Neuron (in vitro differentiated cells): ENCODE data around the gene DACT3.
A peak's percentile ranks its signal among the peaks of the same experiment; 100 is the strongest.

Experiments used
- H2AFZ ChIP-seq: one replicate; pipeline ENCODE4 v1.6.1; 2013; ENCODE audit warnings: low read depth, mild to moderate bottlenecking, inconsistent platforms, low read length, moderate library complexity
- H3K27me3 ChIP-seq: one replicate; pipeline ENCODE4 v1.6.1; 2013; ENCODE audit warnings: low read length; ENCODE audit not compliant: insufficient read depth
- H3K36me3 ChIP-seq: one replicate; pipeline ENCODE4 v1.6.1; 2013; ENCODE audit warnings: low read length; ENCODE audit not compliant: insufficient read depth
- H3K4me1 ChIP-seq: one replicate; pipeline ENCODE4 v1.6.1; 2013; ENCODE audit warnings: low read length; ENCODE audit not compliant: insufficient read depth
- H3K4me3 ChIP-seq: 2 replicates; pipeline ENCODE4 v1.5.1; 2013; ENCODE audit warnings: mild to moderate bottlenecking, low read length, moderate library complexity
- H3K9me3 ChIP-seq: one replicate; pipeline ENCODE4 v1.6.1; 2013; ENCODE audit warnings: low read length

DACT3 gene

DNA sequence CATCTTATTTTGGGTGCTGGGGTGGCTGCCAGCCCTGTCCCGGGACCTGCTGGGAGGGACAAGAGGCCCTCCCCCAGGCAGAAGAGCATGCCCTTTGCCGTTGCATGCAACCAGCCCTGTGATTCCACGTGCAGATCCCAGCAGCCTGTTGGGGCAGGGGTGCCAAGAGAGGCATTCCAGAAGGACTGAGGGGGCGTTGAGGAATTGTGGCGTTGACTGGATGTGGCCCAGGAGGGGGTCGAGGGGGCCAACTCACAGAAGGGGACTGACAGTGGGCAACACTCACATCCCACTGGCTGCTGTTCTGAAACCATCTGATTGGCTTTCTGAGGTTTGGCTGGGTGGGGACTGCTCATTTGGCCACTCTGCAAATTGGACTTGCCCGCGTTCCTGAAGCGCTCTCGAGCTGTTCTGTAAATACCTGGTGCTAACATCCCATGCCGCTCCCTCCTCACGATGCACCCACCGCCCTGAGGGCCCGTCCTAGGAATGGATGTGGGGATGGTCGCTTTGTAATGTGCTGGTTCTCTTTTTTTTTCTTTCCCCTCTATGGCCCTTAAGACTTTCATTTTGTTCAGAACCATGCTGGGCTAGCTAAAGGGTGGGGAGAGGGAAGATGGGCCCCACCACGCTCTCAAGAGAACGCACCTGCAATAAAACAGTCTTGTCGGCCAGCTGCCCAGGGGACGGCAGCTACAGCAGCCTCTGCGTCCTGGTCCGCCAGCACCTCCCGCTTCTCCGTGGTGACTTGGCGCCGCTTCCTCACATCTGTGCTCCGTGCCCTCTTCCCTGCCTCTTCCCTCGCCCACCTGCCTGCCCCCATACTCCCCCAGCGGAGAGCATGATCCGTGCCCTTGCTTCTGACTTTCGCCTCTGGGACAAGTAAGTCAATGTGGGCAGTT is 51.2 kb downstream of the DACT3 start:
- Histone ChIP-seq H3K4me3 (no peak overlapping the region), H3K27me3 (no peaks in the 10 kb centered on the region), H2AFZ (no peak overlapping the region), H3K36me3 (peaks cover 50% of the 10 kb centered on the region), H3K4me1 (no peaks in the 10 kb centered on the region), H3K9me3 (no peaks in the 10 kb centered on the region)

DNA sequence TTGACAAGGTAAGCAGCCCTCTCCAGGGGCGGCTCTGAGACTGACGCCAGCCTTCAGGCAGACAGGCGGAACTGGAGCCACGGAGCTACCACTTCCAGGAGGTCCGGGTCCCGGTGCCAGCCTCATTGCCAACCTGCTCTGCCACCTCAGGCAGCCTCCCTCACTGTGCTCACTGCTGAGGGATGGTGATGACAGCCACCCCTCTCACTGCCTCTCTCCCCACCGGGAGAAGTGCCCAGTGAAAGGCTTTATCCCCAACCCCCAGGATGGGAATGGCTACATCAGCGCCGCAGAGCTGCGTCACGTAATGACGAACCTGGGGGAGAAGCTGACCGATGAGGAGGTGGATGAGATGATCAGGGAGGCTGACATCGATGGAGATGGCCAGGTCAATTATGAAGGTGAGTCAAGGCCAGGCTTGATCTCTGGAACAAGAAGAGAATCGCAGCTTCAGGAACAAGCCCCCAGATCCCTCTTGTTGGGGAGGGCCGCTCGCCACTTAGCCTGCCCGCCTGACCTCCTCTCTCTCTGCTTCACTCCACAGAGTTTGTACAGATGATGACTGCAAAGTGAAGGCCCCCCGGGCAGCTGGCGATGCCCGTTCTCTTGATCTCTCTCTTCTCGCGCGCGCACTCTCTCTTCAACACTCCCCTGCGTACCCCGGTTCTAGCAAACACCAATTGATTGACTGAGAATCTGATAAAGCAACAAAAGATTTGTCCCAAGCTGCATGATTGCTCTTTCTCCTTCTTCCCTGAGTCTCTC is 52.2 kb downstream of the DACT3 start:
- H3K4me3 ChIP-seq = no peak overlapping the region
- no peaks in the 10 kb centered on the region for H3K9me3 ChIP-seq
- no peak overlapping the region for H2AFZ ChIP-seq
- no peaks in the 10 kb centered on the region for H3K27me3 ChIP-seq
- peaks cover 50% of the 10 kb centered on the region for H3K36me3 ChIP-seq
- H3K4me1 ChIP-seq = peaks cover 5% of the 10 kb centered on the region

DNA sequence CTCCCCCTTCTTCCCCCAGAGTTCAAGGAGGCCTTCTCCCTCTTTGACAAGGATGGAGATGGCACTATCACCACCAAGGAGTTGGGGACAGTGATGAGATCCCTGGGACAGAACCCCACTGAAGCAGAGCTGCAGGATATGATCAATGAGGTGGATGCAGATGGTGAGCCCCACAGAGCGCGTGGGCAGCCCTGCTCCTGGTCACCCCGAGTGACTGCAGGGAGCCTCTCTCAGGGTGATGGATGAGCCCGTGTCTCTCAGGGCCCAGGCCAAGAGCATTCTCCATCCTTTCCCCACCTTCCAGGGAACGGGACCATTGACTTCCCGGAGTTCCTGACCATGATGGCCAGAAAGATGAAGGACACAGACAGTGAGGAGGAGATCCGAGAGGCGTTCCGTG is 52.8 kb downstream of the DACT3 start:
- peaks cover 50% of the 10 kb centered on the region for H3K36me3 ChIP-seq
- no peak overlapping the region for H2AFZ ChIP-seq
- H3K4me3 ChIP-seq = no peak overlapping the region
- H3K27me3 ChIP-seq = no peaks in the 10 kb centered on the region
- H3K4me1 ChIP-seq = peaks cover 11% of the 10 kb centered on the region
- no peaks in the 10 kb centered on the region for H3K9me3 ChIP-seq

DNA sequence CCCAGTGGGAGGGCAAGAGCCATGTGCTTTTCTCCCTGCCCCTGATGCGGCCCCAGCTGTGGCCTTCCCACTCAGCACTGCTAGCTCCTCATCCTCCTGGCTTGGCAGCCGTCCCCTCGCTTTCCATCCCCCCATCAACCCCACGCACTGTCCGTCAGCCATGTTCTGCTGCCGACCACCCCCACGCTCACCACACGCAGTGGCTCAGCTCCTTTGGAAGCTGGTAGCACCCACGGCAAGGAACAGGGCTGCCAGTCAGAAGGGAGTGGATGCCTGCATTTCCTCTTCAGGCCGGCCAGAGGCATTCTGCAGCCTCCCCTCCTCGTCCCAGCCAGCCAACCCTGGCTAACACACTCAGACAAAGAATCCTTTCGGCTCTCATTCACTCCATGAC is 53.5 kb downstream of the DACT3 start:
- peaks cover 50% of the 10 kb centered on the region for H3K36me3 ChIP-seq
- H2AFZ ChIP-seq = no peak overlapping the region
- H3K27me3 ChIP-seq = no peaks in the 10 kb centered on the region
- H3K4me3 ChIP-seq = no peak overlapping the region
- H3K4me1 ChIP-seq = peaks cover 18% of the 10 kb centered on the region
- H3K9me3 ChIP-seq = no peaks in the 10 kb centered on the region

DNA sequence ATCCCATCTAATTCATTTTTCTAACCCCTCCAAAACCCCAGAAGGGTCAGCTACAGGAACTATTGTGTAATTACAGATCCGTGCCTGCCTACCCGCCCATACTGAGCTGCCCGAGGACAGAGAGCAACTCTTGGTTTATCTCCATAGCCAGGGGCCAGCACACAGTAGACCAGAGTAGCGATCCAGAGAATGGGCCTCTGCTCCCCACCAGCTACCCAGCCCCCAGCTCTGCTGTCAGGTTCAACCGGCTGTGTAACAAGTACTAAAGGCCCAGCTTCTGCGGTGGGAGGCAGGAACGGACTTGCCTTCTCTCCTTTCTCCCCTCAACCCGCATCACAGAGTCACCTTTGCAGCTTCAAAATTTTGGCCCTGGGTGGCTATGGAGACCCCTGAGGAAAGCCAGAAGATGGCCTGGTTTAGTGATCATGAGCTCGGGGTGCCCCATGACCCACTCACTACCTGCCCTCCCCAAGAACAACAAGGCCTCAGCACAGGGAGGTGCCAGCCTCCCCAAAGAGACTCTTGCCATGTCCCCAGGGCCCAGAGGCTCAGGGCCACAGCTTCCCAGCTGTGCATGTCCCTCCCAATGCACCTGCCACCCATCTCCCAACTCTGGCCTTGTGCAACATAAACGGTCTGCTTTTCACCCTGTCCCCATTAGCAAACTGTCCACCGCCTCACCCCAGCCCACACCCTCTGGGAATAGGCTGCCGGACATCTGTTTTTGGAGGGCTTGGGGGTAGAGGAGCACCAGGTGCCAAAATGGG is 54.1 kb downstream of the DACT3 start:
- H2AFZ ChIP-seq = no peak overlapping the region
- H3K36me3 ChIP-seq = peaks cover 50% of the 10 kb centered on the region
- H3K27me3 ChIP-seq = no peaks in the 10 kb centered on the region
- H3K4me3 ChIP-seq = no peak overlapping the region
- H3K9me3 ChIP-seq = no peaks in the 10 kb centered on the region
- H3K4me1 ChIP-seq = peaks cover 18% of the 10 kb centered on the region

DNA sequence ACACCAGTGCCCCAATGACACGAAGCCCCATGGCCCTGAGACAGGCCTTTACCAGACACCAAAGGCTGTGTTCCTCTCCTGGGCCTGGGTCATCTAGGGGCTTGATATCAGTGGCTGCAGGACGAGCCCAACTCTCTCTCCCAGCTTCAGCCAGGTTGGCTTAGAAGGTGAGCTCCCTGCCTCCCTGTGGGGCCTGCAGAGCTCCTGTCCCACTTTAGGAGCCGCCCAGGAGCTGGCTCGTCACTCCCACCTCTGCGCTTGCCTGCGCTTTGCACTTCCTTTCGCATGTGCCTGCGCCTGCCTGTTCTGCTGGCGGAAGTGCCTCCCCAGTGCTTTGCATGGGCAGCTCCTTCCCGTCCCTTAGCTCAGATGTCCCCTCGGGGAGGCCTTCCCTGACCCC is 55.0 kb downstream of the DACT3 start:
- no peak overlapping the region for H2AFZ ChIP-seq
- no peaks in the 10 kb centered on the region for H3K9me3 ChIP-seq
- H3K27me3 ChIP-seq = no peaks in the 10 kb centered on the region
- H3K4me1 ChIP-seq = peaks cover 18% of the 10 kb centered on the region
- no peak overlapping the region for H3K4me3 ChIP-seq
- peaks cover 50% of the 10 kb centered on the region for H3K36me3 ChIP-seq

DNA sequence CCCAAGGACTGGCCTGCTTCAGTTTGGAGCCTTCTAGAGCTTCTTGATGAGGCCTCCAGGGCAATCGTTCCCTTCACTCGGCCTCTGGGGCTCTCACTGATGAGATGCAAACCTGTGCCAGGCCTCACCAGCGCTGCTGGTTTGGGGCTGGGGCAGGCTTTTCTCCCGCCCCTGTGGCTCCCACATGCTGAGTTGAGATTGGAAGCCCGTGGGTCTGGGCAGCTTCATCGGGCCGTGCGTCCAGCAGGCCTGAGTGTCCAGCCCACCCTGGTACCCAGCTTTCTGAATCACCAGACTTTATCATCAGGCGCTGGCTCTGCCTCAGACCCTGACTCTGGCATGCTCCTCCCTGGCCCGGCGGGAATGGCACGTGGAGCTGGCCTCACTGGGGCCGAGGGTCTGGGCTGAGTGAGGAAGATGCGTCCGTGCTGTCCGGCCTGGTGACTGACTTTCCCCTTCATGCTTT is 55.6 kb downstream of the DACT3 start:
- no peaks in the 10 kb centered on the region for H3K27me3 ChIP-seq
- H3K4me3 ChIP-seq = no peak overlapping the region
- peaks cover 50% of the 10 kb centered on the region for H3K36me3 ChIP-seq
- no peak overlapping the region for H2AFZ ChIP-seq
- no peaks in the 10 kb centered on the region for H3K9me3 ChIP-seq
- peaks cover 18% of the 10 kb centered on the region for H3K4me1 ChIP-seq

DNA sequence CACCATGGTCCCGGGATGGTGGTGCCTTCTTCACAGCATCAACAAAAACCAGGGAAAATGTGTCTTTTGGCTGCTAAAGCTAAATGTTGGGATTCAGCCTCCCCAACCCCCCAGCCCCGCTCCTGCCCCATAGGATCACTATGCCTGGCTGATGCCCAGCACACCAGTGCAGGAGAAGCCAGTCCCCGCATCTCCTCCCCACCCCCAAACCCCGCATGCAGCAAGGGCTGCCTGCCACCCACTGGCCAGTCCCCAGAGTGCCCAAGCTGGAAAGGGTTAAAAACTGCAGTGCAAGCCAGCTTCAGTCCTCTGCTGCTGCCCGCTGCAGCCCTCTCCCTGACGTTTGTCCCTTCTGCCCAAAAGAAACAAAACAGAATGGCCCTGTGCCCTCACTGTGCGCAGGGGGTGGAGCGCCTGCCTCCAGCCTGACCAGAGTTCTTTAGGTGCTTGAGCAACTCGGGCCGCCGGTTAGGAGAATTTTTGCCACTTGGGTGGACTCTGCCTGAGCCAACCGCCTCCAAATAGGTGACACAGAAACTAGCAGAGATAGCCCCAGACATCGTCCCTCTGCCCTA is 56.1 kb downstream of the DACT3 start:
- H3K4me1 ChIP-seq = peaks cover 18% of the 10 kb centered on the region
- no peak overlapping the region for H3K4me3 ChIP-seq
- peaks cover 46% of the 10 kb centered on the region for H3K36me3 ChIP-seq

DNA sequence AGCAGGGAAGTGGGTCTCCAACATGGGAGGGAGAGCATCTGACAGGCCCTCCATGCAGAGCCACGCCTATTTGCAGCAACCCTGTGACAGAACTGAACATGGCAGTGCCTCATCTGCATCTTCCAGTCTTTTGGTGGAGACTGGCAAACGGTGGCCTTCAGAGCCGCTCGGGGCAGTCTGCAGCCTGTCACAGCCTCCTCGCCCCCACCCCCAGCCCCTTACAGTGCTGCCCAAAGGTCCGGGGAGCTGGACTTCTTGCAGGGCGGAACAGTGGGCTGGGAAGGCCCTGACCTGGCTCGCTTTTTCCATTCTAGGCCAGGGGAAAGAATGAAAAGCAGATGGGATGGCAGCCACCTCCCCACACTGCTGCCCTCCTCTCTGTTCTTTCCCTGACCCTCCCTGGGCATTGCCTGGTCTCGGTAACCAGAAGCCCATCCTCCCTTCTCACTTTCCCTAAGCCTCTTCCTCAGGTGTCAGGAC is 57.2 kb downstream of the DACT3 start:
- Histone ChIP-seq H3K36me3 (peaks cover 36% of the 10 kb centered on the region), H3K27me3 (no peaks in the 10 kb centered on the region), H2AFZ (no peak overlapping the region), H3K4me1 (peaks cover 18% of the 10 kb centered on the region), H3K4me3 (no peak overlapping the region), H3K9me3 (peaks cover 5% of the 10 kb centered on the region)

More for the DNA sequence above, 56.1 kb downstream of the DACT3 start:
- H3K9me3 ChIP-seq = no peaks in the 10 kb centered on the region
- H3K27me3 ChIP-seq = no peaks in the 10 kb centered on the region
- H2AFZ ChIP-seq = no peak overlapping the region

DNA sequence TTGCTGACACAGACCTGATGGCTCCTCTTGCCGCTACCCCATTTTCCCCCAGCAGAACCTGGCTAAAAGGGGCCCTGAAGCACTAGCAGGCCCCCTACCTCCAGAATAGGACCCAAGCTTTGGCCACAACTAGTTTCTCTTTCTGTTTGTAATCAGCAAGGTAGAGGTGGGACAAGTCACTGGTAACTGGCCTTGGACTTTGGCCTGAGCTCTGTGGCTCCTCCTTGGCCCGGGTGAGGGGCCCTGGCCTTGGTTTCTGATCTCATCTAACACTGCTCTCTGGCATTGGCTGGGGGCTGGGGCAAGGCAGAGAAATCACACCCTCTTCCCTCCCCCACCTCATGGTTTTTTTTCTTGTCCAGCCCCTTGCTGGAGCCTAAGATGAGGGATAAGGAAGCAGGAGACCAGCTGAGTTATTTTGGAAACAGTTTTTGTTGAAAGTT is 57.8 kb downstream of the DACT3 start:
- H3K4me1 ChIP-seq = peaks cover 18% of the 10 kb centered on the region
- peaks cover 5% of the 10 kb centered on the region for H3K9me3 ChIP-seq
- no peaks in the 10 kb centered on the region for H3K27me3 ChIP-seq
- peak overlapping the region; percentile 99 for H3K4me3 ChIP-seq
- H2AFZ ChIP-seq = no peak overlapping the region
- H3K36me3 ChIP-seq = peaks cover 30% of the 10 kb centered on the region

DNA sequence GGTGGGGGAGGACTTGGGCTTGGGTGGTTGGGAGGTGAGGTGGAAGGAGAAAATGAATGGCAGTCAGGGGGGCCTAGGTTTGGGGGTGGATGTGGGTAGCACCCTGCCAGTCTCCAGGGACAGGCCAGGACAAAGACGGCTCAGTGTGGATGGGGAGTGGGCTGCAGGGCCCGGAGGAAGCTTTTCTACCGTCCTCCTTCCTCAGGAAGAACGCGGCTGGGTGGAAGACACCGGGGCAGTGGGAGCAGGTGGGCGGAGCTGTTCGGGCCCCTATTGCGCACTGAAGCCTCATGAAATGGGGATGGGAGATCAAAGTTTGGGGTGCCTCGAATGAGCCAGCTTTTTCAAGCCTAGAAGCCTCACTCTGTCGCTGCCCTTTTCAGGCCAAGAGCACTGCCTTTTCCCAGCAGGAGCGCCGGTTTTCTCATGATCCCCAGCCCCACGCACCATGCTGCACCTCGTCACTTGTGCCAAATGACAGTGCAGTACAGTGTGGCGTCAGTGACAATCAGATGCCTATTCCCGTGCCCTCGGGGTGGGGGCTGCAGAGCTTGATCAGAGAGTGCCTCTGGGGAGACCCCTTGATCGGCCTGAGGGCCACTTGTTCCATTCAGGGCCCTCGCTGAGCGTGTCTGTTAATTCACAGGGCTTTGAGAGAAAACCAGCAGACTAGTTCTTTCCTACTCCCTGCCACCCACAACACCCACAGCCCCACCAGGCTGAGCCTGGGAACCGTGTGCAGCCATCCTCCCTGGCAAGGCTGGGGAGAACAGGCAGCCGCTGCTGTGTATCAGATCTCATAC is 58.4 kb downstream of the DACT3 start:
- Histone ChIP-seq H3K27me3 (no peaks in the 10 kb centered on the region), H2AFZ (no peak overlapping the region), H3K9me3 (peaks cover 5% of the 10 kb centered on the region), H3K36me3 (peaks cover 24% of the 10 kb centered on the region), H3K4me3 (peak overlapping the region; percentile 99), H3K4me1 (peaks cover 18% of the 10 kb centered on the region)
